GM19025 (cell line): Measurements from ENCODE around the gene EML6.
A peak's percentile ranks its signal among the peaks of the same experiment; 100 is the strongest.

Experiments used
- ATAC-seq: cut with Tn5 transposase; IDR thresholded peaks from one replicate; pipeline ENCODE4 v1.9.1; 2021; ENCODE audit warnings: mild to moderate bottlenecking, low read depth, moderate library complexity; ENCODE audit not compliant: unreplicated experiment

EML6 gene

DNA sequence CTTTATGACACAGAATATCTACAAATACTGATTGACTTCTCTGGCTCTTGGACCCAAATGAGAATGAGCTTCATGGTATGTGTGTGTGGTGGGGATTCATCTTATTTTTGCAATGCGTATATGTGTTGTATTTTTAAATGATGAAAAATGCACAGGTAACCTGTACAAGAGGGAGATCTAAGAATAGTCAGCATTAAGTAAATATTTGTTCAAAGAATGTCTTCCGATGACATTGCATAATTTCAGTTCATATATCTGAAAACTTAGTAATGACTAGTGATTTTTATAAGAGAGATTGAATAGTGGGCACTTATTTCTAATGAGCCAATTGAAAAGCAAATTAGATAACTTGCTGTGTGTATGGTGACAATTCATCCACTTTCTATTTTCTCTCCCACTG, 66.4 kb downstream of the EML6 start:
- ATAC-seq: no peak

DNA sequence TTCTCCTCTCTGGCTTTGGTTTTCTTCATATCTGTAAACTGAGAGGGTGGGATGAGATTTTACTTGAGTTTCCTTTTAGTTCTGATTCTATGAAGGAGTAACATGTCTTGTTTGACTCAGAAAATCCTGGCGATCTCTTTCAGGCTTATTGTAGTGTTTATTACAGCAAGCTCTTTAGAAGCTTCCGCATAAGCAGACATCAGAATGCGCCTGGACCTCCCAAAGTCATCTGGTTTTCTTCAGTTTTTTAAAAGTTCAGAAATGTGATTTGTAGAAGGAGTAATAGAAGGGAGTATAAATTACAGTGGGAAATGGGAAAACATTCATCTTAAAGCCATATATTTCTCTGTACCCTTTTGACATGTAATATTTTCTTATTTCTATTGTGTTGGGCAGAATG, 68.4 kb downstream of the EML6 start:
- ATAC-seq: no peak

DNA sequence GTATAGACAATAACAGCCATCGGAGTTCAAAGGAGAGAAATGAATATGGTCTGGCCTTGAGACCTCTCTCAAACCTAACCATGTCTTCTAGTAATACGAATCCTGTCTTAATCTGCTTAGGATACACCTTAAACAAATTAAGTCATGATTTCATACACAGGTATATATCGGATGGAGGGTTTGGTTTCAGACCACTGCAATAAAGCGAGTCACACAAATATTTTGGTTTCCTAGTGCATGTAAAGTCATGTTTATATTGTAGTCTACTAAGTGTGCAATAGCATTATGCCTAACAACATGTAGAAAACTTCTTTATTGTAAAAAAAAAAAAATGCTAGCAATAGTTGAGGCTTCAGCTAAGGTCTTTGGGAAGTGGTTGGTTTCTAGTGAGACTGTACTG, 73.8 kb downstream of the EML6 start:
- ATAC-seq: no peak

DNA sequence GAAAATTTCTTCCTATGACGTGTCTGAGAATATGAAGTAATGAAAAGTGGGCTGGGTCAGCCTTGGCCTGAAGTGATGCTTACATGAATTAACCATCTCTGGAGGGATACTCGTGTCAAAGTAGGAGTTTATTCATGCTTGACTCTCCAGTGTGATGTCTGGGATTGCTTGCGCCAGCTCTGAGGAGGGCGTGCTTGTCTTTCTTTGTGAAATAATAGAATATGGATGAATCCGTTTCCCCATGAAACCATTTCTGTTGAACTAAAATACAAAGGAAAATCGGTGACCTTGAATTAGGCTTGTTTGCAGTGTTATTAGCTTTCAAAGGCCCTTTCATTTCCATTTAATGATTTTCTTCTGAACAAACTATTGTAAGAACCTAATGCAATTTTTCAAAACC, 77.9 kb downstream of the EML6 start:
- ATAC-seq: no peak

DNA sequence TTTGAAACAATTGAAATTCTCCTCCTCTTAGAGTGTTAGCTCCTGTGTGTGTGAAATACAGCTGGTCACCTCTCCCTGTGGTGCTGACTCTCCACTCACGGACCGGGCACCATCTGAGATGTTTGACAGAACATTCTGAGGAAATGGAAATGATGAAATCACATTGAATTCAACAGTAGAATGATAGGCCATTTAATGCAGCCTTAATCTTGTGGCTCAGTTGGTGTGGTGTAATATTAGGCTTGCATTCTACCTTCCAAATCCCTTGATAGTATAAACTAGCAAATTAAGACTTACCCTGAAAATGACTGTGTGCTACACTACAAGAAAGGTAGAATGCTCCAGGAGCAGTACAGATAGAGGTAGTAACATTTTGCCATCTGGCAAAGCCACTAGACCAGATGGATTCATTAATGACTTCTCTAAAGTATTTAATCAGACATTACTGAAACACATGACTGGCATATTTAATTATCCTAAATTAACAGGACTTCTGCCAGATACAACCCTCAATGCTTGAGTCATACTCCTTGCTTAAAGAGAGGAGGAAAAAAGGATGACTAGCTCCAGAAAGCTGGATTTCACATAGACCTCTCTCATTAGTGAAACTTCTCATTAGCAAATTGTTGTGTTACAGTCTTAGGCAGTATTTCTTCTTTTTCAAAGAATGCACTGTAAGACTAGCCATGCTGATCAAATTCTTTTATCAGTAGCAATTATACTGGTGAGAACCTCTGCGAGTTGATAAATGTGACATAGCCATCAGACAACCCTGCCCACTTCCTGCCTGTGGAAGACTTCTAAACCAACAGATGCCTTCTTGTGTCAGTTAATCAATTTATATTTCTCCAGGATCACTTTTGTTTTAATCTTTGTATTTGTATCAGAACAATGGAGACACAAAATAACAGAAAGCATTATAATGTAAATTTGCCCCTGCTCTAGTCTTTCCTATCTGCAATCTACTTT, 80.6 kb downstream of the EML6 start:
- ATAC-seq: no peak

DNA sequence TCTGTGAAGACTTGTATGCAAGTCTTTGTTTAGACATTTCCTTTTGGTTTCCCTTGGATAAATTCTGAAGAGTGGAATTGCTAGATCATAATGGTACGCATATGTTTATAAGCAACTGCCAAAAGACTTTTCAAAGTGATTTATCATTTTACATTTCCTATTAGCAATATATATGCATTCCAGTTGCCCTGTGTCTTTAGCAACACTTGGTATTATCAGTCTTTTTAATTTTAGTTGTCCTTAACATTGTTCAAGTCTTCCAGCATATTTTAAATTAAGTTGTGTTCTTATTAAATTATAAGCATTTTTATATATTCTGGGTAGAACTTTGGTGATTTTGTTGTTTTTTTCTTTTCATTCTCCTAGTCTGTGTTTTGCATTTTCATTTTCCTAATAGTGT, 81.8 kb downstream of the EML6 start:
- ATAC-seq: no peak

DNA sequence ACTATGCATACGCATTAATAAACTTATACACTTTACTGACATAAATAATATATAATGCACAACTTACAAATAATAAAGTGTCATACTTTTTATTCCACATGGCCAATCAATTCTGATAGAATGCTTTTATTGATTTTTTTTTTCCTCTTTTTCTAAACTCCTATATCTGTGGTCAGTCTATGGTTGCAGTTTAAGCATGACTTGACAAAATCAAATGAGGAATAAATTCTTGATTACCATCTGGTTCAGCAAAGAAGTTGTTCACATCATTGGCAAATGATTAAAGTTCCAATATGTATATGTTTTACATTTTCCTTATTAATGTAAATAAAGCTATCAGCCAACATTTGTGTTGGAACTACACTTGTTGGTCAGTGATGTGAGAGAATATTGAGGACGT, 83.5 kb downstream of the EML6 start:
- ATAC-seq: no peak

DNA sequence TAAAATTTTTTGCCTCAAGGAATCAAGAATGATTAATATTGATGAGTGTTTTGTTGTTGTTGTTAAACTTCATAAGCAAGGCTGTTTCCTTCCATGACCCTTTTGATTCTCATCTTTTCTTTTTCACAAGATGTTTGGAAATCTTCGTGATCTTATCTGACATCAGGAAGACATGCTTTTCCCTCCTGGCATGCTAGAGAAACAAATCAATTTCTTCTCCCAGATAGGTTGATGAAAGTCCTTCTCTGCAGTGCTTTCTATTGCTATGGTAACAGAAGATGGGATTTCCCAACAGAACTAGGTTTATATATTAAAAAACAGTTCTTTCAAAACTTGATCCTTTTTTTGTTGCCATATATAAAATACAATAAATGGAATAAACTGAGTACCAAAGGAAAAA, 85.2 kb downstream of the EML6 start:
- ATAC-seq: no peak

DNA sequence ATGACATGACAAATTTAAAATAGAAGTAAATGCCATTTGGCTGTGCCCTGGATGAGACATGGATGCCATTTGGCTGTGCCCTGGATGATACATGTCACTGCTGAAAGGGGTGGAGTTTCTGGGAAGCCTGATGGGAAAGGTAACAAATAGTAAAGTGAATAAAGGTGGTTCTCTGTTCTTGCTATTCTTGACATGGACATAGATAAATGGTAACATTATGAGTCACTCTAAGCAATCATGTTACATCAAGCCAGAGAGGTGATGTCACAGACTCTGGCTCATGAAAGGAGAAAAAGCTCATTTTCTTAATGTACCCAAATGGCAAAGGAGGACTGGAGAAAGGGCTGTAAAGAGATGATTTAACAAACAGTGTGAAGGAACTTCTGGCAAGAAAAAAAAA, 86.4 kb downstream of the EML6 start:
- no peak for ATAC-seq

DNA sequence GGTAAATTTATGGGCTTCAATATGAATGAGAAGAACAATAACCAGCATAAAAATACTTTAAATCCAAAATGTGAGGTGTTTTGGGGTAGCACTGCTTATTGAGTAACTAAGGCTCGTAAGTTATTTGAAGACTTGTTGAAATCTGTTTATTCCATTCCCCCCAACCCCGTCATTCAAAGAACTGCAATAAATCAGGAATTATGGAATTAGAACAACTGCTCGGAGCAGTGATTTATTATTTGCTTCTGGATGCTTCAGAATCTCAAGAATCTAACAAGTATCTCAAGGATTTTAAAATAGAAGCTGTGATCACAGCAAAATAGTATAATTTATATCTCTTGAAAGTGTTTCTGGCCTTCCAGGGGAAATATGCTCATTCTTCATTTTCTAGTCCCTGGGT, 86.8 kb downstream of the EML6 start:
- no peak for ATAC-seq

DNA sequence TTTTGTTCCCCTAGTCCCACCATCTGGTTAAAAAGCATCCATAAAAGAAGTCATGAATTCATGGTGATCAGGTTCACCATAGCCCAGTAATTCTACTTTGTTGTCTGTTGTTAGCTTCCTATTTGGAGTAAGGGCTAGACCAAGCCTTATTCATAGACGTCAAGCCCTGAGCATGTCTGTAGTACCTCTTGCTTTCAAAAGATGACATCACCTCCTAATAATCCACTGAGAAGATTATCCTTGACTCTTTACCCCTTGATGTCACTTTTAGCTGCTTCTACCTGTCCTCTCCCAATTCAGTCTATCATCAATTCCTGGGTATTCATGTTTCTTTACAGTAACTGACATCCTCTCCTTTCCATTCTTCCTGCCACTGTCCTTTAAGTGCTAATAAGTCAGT, 90.1 kb downstream of the EML6 start:
- ATAC-seq: no peak

DNA sequence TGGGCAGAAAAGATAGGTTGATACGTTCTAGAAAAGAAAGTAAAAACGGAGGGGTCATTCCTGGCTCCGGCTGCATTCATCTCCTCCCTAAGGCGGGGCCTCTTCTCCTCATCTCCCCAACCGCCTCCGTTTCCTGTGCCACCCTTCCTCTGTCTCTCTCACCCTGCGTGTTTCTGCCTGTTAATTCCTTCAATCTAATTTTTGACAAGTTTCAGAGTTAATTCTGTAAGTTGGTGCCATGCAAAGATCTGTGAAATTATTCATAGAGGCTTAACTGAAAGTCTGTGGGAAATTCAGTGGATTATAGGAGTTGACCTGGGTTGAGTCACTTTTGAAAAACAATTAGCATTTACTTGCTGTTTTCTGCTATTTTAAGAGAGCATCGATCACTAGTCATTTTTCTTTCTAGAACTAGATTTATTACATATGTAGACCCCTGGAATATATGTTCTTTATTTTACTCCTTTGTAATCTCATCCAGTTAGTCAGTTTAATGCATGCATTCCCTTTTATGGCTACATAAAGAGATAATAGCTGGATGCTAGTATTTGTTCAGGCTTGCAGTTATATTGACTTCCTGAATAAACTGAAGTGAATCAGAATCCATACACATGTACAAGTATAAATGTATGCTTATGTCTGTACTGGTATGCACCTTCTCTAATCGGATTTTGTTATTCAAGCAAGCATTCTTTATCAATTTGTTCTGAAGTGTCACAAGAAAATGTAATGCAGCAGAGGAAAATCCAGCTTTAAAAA, 91.1 kb downstream of the EML6 start:
- no peak for ATAC-seq

DNA sequence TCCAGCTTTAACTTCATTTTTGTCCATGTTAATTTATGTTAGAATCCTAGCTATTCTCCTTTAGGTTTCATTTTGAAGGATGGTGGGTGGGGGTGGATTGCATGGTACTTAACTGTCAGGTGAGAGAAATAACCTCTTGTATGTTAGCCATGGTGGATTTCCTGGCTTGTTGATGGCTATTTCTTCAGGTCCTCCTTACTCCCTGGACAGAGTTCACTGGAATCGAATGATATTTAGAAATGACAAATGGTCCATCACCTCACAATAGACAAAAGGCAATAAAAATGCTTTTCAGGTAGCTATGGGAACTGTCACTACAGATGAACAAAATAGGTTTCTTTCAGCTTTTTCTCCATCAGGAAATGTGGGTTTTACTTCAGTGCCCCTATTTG, 91.7 kb downstream of the EML6 start:
- ATAC-seq: no peak

DNA sequence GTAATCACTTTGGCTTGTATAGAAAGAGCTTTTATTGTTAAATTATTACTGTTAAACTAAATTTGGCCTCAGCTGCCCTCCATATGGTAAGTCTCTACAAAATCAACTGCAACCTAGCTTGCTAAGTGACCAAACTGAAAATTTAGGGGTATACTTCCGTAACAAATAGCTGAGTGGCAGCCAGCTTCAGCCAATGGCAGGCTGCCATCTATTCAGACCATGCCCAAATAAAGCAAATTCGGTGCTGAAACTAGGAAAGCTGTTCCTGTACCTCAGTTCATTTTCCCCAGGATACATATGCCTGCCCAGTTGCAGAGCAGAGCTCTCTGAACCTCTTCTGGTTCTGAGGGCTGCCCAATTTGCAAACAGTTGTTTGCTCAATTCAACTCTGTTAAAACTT, 94.8 kb downstream of the EML6 start:
- no peak for ATAC-seq

DNA sequence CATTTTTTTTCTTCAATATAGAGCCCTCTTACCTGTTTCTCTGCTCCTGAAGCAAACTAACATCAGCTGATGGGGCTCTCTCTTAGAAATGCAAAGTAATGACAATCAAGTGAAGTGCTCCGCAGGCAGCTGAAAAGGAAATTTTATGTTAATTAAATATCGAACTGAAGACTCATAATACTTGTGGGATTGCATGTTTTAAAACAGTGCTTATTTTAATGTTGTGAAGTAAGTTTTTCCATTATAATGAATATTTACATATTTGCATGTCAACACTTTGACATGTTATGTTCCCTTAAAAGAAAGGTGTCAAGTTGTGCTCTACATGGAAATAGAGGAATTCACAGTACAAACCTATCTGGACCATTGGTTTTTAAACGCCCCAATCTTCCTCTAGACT, 97.1 kb downstream of the EML6 start:
- no peak for ATAC-seq

DNA sequence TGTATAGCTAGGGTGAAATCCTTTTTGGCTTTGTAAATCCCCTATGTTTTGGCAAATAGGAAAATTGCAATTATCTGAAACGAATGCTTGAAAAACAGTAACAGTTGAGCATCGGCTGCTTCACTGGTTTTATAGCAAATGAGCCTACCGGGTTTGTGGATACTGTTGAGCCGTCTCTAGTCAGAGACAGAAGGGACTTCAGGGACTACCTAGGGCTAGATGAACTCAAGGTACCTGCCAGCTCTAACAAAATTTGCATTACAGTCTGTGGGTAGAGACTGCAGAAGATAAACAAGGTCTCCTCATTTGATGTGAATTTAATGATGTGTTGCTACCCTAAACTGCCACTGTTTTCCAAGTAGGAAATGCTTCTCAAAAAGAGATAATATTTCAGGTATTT, 101.1 kb downstream of the EML6 start:
- ATAC-seq: no peak

DNA sequence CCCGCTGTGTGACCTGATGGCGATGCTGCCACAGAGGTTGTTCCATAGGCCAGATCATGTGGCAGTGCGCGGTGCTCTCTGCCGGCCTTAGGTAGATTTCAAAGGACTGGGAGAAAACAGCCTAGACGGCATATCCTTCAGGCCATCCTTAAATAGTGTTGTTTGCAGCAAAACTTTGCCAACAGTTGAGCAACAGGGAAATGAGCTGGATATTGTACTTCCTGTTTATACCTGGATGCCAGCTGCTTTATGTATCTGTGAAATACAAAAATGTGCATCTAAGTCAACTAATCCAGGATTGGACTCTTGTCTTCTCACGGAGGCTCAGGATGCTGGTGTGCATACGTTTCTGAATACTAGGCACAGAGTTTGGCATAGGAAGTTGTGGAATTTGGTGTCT, 107.1 kb downstream of the EML6 start:
- no peak for ATAC-seq

DNA sequence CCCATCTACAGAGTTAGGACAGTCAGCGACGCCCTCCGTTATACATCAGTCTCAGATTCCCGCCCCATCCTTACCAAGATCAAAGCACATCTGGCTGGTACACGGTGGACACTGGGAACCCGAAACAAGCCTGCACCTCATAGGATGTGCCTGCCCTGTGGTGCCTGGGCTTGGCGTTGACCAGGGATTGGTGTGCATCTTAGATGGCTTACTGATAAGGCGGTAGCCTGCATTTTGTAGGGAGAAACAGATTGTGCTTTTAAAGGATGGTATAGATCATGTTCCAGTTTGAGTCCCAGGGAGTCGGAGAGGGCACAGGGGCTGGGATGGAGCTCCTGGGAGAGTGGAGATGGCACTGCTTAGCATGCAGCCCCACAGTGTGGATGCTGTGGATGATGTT, 108.0 kb downstream of the EML6 start:
- ATAC-seq: no peak

DNA sequence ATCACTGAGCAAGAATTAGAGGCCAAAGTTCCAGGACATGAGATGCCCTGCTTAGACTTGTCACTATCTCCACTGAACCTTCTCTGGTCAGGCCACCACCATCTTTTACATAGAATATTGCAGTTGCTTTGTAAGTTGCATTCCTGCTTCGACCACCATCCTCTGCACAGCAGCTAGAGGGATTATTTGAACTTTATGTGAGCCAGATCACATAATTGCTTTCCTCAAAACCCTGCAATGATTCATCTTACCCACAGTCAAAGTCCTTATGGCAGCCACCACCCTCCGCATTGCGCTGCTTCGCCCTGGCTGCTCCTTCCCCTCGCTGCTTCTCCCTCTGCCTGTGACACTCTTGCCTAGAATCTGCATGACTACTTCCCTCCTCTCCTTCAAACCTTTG, 111.3 kb downstream of the EML6 start:
- ATAC-seq: no peak

DNA sequence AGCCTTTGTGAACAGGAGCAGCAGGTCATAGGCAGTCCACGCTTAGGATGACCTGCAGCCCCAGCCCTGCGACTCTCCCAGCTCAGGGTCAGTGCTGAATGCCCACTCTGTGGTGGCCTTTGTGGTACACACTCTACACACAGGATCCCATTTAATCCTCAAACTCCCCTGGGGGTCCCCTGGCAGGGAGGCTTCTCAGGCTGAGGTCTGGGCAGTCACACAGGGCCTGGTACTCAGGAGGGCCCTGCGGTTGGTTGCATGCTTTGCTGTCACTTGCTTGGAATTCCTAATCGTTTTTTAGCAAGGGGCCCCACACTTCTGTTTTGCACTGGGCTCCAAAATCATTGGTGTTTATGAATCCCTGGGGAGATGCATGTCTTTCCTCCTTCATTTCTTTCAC, 113.0 kb downstream of the EML6 start:
- ATAC-seq: no peak

DNA sequence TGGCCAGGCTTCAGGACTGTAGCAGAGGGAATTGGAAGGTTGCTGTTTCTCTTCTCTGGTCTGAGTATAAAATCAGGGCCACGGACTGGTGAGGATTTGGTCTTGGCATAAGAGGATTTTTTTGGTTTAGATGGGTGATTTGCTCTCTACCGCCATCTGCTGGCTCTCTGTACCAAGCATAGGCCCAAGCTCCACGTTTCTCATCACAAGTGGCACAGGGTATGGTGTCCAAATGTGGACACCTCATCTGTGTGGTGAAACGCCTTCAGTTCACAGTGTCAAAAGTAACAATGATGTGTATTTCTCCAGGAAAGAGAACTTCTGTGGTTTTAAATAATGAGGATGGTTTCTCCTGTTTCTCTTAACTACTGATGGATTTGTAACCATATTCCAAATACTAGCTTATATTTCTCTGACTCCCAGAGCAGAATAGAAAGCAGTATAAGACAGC, 115.1 kb downstream of the EML6 start:
- ATAC-seq: peak; percentile 49
